Stimulated activated CD8-positive, alpha-beta memory T cell treated with anti-CD3 and anti-CD28 coated beads, Interleukin-4, amount 100 ng/mL, for 48 hours (primary cell): ENCODE results near the gene UGT1A6.
"Not testable (repeated sequence)": the region's sequence is repeated elsewhere in the genome, so short reads cannot be mapped to it uniquely, and the experiment has no call there.

ENCODE experiments used
- DNase-seq: peaks from one replicate; pipeline ENCODE4 v3.0.0-alpha.2; 2020

The UGT1A6 gene

DNA sequence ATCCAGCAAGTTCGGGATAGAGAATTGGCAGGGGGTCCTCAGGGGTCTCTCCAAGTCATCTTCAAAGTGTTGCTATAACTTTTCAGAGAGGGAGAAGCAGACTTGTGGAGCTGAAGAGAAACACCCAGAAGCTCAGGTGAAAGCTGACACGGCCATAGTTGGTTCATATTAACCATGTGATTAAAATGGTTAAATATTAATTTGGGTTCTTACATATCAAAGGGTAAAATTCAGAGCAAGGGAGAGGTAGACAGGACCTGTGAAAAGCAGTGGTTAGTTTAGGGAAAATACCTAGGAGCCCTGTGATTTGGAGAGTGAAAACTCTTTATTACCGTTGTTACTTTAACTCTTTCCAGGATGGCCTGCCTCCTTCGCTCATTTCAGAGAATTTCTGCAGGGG is at the start of gene UGT1A6:
Gene UGT1A6 (plus strand): TSS at position 243 of the 400 bp plus-strand sequence. CDS start 115 bp downstream, at position 358.
- no peak for DNase-seq

DNA sequence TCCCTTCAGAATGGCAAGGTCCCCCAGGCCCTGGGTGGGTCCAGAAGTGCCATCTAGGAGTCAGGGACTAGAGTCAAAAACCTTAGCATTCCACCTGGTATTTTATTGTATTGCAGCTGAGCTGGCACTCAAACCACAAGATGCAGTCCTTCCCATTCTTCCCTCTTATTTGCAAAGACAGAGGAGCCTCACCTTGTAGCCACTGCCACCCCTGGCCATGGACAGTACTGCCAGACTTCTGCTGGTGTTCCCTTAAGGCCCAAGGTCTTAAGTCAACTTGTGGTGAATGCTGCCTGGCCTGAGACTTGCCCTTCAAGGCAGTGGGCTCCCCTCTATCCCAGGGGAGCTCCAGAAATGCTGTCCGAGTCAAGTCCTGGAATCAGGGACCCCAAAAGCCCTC is 49.6 kb upstream of the UGT1A6 start:
- DNase-seq, result no peak

DNA sequence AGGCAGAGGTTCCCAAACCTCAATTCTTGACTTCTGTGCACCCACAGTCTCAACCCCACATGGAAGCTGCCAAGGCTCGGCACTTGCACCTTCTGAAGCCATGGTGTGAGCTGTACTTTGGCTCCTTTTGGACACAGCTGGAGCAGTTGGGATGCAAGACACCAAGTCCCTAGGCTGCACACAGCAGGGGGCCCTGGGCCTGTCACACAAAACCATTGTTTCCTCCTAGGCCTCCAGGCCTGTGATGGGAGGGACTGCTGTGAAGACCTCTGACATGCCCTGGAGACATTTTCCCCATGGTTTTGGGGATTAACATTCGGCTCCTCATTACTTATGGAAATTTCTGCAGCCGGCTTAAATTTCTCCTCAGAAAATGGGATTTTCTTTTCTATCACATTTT is 46.7 kb upstream of the UGT1A6 start:
- not testable (repeated sequence) for DNase-seq

DNA sequence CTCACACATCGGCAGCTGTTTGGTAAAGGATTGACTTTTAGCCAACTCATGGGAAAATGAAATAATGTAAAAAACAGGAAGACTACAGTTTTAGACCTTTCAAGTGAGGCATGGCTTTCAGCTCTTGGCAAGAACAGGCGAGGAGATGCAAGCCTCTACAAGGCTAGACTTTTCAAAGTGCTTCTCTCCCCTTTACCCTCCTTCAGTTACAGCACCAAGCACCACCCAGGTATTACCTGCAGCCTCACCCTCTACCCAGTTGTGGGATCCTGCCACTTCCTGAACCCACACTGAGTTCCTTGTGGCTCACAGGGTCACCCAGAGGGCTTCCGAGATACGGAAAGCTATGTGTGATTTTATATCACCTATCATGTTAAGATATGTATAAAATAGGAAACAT is 41.7 kb upstream of the UGT1A6 start:
- no peak for DNase-seq

DNA sequence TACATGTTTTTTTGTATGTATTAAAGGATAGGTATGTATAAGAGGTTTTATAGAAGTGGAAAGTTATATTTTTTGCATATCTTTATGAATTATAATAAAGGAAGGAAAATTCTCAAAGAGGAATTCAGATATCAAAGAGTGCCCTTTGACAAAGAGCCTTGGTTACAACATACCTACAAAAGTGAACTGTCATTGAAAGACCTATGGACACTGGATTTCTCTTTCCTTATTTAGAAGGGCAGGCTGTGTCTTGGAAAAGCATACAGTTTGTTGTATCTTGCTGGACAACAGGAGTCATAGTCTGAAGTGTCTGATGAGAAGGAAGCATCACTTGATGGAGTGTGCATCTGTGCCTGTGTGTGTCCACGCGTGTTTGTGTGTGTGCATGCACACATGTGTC is 41.3 kb upstream of the UGT1A6 start:
- no peak for DNase-seq

DNA sequence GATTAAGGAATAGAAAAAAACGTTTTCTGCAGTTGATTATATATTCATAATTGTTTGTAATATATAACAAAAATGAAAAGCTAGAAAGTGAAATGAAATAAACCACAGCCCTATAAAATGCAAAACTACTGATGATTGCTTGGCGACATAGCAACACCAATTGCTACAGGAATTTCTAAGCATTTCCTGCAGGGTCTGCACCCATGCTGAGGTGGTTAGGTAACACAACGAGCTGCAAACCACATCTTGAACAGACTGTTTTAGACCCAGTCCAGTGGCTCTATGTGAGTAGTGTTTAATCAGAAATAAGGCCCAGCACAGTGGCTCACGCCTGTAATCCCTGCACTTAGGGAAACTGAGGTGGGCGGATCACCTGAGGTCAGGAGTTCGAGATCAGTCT is 38.2 kb upstream of the UGT1A6 start:
- DNase-seq, result no peak

DNA sequence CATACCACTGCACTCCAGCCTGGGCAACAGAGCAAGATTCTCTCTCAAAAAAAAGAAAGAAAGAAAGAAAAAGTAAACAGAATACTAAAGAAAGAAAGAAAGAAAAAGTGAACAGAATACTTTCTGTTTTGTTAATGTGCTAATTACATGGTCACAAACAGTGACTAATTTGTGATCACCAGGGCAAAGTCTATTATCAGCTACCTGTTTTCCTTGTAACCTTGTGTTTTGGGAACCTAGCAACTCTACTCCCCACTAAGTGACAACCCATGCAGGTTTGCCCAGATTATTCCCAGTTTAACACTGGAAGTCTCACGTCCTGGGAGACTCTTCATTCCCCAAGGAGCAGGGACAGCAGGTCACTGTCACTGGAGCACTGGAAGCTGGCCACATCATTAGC is 37.6 kb upstream of the UGT1A6 start:
- DNase-seq, result no peak

DNA sequence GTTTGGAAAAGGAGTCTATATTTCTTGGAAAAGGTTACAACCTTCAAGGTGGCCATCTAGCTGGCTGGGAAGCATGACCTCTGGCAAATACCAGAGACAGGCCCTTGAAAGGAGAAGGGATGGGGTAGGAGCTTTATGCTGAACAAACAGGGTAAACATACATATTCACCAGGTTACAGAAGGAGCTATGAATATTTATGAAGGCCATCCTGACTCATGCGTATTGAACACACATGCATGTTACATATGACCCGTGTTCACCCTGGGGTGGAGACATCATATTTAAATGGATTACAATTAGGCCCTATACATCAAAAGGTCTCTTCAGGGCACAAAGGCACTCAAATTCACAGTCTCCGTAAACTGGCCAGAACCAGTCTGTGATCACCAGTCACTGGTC is 36.7 kb upstream of the UGT1A6 start:
- not testable (repeated sequence) for DNase-seq

DNA sequence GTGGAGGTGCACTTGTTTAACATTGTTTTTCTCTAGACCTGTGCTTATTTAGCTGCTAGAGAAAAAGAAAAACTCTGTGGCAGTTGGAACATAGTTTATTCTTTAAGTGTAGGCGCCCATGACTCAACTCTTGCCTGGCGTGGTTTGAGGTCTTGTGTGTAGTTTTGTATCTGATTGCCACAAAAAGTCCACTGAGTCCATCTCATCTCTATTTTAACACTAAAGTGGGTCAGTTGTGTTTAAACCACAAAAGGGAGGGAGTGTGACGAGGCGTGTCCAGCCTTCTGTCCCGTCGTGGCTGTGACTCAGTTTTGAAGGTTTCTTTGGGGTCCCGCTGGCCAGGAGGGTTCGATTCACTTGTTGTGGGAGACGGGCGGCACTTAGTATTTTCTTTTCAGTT is 36.2 kb upstream of the UGT1A6 start:
- peak; percentile 30 for DNase-seq

DNA sequence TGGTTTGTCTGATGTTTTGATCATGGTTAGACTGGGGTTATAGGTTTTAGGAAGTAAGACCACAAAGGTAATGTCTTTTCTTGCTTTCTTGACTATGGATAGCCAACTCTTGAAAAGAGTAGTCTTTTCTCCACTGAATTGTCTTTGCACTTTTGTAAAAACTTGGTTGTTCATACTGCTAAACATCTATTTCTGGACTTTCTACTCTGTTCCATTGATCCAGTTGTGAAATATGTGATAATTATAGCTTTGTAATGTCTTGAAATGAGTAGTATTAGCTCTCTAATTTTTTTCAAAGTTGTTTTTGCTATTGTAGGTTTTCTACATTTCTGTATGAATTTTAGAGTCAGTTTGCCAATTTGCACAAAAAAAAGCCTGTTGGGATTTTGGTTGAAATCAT is 34.1 kb upstream of the UGT1A6 start:
- no peak for DNase-seq

DNA sequence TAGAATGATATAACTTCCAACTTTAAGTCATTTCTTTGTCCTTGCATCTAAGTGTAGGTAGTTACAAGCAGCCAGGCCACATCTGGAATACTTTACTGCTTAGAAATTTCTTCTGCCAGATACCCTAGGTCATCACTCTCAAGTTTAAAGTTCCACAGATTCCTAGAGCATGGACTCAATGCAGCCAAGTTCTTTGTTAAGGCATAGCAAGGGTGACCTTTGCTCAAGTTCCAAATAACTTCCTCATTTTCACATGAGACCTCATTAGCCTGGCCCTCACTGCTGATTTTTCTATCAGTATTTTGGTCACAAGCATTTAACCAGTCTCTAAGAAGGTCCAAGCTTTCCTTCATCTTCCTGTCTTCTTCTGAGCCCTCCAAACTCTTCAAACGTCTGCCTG is 28.8 kb upstream of the UGT1A6 start:
- DNase-seq, result no peak

DNA sequence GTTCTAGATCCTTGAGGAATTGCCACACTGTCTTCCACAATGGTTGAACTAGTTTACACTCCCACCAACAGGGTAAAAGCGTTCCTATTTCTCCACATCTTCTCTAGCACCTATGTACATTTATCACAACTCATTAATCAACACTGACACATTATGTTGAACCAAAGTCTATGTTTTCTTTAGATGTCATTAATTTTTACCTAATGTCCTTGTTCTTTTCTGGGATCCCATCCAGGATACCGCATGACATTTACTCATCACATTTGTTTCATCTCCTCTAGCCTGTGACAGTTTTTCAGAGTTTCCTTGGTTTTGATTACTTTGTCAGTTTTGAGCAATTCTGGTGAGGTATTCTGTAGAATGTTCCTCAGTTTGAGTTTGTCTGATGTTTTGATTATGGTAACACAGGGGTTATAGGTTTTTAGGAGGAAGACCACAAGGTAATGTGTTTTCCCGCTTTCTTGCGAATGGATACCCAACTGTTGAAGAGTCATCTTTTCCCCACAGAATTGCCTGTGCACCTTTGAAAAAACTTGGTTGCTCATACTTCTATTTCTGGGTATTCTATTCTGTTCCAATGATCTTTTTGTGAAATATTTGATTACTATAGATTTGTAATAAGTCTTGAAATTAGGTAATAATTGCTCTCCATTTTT is 24.0 kb upstream of the UGT1A6 start:
- DNase-seq, result no peak

DNA sequence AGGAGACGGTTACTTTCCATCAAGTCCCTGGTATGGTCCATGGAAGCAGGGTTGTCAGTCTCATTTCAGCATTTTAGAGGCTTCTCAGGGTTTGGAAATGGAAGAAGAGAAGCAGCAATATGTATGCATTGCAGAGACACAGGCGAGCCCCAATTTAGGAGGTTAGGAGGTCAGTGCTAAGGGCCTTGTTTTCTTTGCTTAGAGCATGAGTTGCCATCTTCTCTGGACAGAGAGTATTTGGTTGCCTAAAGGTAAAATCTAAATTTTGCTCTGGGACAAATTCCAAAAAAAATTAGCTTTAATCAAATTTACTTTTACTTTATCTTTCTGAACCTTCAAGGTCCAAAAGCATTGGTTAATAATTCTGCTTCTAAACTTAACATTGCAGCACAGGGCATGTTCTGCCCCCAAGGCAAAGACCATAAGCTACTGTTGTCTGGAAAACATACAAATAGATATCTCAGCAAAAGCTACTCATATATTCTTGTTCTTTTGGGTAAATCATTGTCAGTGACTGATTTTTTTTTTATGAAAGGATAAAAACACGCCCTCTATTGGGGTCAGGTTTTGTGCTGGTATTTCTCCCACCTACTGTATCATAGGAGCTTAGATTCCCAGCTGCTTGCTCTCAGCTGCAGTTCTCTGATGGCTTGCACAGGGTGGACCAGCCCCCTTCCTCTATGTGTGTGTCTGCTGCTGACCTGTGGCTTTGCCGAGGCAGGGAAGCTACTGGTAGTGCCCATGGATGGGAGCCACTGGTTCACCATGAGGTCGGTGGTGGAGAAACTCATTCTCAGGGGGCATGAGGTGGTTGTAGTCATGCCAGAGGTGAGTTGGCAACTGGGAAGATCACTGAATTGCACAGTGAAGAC is 21.2 kb upstream of the UGT1A6 start, which contains the start of gene UGT1A9:
Gene UGT1A9 (plus strand): TSS at position 609 of the 872 bp plus-strand sequence. CDS start 37 bp downstream, at position 646.
- DNase-seq, result no peak

DNA sequence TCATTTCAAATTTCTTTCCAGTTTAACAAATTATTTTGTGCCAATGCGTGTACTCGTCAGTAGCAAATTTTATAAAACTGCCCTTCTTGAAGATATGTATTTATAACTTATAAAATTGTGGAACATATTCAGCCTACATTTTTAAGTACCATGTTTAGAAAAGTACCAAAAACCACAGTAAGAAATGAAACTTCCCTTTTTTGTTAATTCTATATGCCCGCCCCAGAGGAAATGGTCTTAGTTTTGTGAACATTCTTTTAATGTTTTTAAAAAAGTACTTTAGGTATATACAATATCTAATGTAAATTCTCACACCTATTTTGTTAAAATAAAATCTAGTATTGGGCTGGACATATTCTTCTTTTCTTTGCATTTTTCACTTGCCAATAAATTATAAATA is 19.8 kb upstream of the UGT1A6 start:
- DNase-seq, result no peak

DNA sequence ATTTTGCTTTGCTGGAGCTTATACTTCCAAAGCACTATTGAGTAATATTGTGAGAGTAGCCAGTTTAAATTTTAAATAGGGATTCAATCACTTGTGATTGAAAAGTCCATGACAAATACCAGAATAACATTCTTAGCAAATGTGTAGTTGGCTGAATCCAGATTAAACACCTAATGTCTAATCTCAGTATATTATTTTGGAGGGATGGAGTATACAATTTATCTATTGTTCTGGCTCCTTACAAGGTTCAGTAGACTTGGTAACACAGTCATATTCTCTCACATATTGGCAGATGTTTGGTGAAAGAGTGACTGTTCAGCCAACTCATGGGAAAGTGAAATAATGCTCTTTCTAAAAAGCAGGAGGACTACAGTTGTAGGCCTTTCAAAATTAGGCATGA is 18.8 kb upstream of the UGT1A6 start:
- DNase-seq, result no peak

DNA sequence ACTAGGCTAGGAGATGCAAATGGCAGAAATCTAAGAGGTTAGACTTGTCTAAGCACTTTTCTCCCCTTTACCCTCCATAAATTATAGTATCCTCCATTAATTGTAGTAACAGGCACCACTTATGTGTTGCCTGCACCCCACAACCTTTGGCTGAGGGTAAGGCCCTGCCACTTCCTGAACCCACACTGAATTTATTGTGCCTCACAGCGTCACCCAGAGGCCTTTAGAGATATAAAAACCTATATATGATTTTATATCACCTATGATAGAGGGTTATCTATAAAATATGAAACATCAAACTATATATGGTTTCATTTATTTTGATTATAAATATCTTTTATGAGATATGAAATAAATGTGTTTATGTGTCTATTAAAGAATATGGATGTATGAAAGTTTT is 18.4 kb upstream of the UGT1A6 start:
- no peak for DNase-seq

DNA sequence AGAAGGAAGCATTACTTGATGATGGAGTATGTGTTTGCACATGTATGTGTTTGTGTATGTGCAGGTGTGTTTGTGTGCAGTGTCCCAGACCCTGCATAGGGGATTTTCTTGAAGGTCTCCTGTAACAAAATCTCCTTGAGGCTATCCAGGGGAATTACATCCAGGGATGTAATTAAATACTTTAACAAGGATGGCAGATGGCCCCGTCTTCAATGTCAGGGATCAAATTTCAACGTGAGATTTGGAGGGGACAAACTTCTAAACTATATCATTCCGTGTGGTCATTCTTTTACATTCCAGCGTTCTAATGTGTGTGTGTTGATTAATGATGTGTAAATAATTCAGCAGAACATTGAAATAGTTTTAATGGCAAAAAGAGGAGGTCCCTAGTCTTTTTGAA is 17.7 kb upstream of the UGT1A6 start:
- no peak for DNase-seq

DNA sequence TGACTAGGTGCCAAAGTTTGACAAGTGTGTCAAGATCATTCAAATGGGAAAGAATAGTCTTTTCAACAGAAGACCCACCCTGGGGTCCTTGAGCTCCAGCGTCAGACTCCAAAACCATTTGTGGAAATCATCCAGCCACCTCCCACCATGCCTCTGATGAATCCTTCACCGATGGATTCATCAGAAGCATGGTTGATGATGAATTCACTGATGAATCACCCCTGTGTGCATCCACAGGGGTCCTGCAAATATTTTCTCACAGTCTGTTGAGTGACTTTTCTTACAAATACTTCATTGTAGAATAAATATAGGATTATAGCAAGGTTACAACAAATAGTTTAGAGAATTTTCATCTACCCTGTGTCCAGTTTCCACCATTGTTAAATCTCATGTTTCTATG is 16.6 kb upstream of the UGT1A6 start:
- DNase-seq, result no peak

DNA sequence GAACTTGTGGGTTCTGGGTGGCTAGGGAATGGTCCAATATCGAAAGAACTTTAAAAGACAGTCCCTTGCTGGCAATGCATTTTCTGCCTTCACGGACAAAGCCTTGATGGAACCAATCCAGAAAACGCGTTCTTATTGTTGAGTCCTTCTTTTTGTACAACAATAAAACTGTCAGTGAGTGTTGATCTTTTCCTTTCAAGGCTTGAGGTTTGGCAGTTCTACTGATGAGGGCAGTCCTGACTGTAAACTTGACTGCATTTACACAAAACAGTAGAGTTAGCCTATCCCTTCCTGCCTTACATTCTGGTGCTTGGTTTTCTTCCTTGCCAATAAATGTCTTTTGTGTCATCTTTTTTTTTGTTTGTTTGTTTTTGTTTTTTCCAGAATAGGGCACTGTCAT is 13.5 kb upstream of the UGT1A6 start:
- no peak for DNase-seq

DNA sequence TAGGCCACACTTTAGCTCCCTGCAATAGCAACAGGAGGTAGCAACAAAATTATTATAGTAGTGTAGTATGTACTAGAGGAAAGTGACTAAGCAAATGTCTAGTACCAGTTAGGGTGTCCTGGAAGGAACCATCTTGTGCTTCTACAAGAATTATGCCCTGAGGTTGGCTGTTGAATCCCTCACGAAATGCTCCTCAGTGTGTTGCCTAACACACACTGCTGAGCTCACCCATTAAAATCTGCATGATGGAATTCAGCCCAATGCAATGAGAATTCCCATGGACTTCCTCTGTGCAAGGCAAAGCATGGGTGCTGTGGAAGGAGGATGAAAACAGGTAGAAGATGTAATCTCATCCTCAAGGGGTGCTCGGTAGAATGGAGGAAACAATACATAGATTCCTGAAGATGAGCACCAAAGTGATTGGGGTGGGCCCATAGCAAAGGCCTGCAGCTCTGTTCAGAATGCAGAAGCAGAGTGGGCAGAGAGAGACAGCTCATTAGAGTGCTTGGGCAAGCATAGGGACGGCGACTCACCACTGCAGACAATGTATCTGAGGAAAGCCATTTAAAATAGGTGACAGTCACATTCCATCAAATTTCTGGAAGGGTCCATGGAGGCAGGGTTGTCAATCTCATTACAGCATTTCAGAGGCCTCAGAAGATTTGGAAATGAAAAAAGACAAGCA is 12.2 kb upstream of the UGT1A6 start:
- DNase-seq, result no peak

DNA sequence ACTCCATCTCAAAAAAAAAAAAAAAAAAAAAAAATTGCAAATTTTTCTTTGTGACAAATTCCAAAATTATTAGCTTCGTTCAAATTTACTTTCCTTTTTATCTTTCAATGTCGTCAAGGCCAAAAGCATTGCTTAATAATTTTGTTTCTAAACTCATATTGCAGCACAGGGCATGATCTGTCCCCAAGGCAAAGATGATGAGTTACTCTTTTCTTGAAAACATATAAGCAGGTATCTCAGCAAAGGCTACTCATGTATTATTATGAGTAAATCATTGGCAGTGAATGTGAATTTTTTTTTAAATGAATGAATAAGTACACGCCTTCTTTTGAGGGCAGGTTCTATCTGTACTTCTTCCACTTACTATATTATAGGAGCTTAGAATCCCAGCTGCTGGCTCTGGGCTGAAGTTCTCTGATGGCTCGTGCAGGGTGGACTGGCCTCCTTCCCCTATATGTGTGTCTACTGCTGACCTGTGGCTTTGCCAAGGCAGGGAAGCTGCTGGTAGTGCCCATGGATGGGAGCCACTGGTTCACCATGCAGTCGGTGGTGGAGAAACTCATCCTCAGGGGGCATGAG is 11.1 kb upstream of the UGT1A6 start, which contains the start of gene UGT1A7:
Gene UGT1A7 (plus strand): TSS at position 381 of the 579 bp plus-strand sequence. CDS start 37 bp downstream, at position 418.
- no peak for DNase-seq

DNA sequence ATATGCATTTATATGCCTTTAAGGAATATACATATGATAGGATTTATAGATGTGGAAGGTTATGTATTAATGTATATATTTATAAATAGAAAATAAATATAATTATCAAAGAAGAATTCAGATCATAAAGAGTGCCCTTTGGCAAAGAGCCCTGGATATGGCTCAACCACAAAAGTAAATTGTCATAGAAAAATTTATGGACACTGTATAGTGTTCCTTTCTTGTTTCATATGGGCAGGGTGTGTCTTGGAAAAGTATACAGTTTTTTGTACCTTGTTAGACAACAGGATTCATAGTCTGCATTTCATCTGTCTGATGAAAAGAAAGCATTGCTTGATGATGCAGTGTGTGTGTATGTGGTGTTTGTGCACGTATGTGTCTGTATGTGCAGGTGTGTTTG is 8.1 kb upstream of the UGT1A6 start:
- no peak for DNase-seq

DNA sequence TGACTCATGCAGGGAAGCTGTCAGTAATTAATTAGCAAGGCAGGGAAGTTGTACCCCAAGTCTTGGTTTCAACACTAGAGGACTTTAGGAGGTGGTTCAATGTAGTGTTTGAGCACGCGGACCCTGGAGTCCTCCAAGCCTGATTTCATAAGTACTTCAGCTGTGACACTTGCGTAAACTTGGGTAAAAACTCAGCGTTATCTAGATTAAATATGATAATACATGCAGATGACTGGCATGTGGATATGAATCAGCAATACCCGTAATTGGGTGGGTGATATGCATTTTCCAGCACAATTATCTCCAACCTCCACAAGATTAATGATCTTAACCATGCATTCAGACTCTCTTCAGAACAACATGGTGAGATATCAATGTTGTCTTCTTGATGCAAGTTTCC is 5.8 kb upstream of the UGT1A6 start:
- DNase-seq, result no peak
